Measurements from ENCODE around the gene SNED1. TPM values are rescaled to one million over a fixed set of nuclear protein-coding genes. Genes with fewer than 3 reads are reported as not detected.

Gene SNED1
- polyA plus RNA-seq, 1 donor from 2014 or later: 0.32 TPM

- H3K4me2 ChIP-seq (ENCODE audit: low read length): no peak overlapping the region
- no peaks in the 10 kb centered on the region for H4K20me1 ChIP-seq (ENCODE audit: insufficient read depth)
- H3K9me2 ChIP-seq (ENCODE audit: insufficient read depth, low read length): no peaks in the 10 kb centered on the region
- H3K9ac ChIP-seq (ENCODE audit: low read length): no peak overlapping the region
- H3K27me3 ChIP-seq (ENCODE audit: insufficient read depth, low read depth, low read length): peaks cover 43% of the 10 kb centered on the region
- H3F3A ChIP-seq (ENCODE audit: insufficient read depth, low read length, poor library complexity, severe bottlenecking): no peaks in the 10 kb centered on the region
- H3K9me3 ChIP-seq (ENCODE audit: low read length): peaks cover 5% of the 10 kb centered on the region
- TF ChIP-seq SMC3 (conservative IDR thresholded peaks at IDR 0.05; ENCODE audit: poor library complexity) (no peak), POLR2AphosphoS5 (IDR thresholded peaks at IDR 0.05) (no peak), RAD21 (conservative IDR thresholded peaks at IDR 0.05) (no peak), MXI1 (conservative IDR thresholded peaks at IDR 0.05; ENCODE audit: poor library complexity, severe bottlenecking) (no peak), EZH2 (IDR thresholded peaks at IDR 0.05; ENCODE audit: borderline replicate concordance, insufficient read depth, low read length, poor library complexity, severe bottlenecking) (no peak), REST (IDR thresholded peaks at IDR 0.05; ENCODE audit: borderline replicate concordance) (no peak), EP300 (conservative IDR thresholded peaks at IDR 0.05; ENCODE audit: poor library complexity, severe bottlenecking) (no peak), TAF1 (IDR thresholded peaks at IDR 0.05; ENCODE audit: low read depth) (no peak)
- TF ChIP-seq, protein P1, sequence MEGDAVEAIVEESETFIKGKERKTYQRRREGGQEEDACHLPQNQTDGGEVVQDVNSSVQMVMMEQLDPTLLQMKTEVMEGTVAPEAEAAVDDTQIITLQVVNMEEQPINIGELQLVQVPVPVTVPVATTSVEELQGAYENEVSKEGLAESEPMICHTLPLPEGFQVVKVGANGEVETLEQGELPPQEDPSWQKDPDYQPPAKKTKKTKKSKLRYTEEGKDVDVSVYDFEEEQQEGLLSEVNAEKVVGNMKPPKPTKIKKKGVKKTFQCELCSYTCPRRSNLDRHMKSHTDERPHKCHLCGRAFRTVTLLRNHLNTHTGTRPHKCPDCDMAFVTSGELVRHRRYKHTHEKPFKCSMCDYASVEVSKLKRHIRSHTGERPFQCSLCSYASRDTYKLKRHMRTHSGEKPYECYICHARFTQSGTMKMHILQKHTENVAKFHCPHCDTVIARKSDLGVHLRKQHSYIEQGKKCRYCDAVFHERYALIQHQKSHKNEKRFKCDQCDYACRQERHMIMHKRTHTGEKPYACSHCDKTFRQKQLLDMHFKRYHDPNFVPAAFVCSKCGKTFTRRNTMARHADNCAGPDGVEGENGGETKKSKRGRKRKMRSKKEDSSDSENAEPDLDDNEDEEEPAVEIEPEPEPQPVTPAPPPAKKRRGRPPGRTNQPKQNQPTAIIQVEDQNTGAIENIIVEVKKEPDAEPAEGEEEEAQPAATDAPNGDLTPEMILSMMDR (IDR thresholded peaks at IDR 0.05; ENCODE audit: poor library complexity, severe bottlenecking): no peak
- H2AFZ ChIP-seq (ENCODE audit: low read depth, low read length): no peak overlapping the region
- no peaks in the 10 kb centered on the region for H3K36me3 ChIP-seq (ENCODE audit: insufficient read depth, low read length)
- H3K27ac ChIP-seq (ENCODE audit: low read length): no peak overlapping the region
- no peaks in the 10 kb centered on the region for H3K79me2 ChIP-seq (replicated peaks; ENCODE audit: insufficient read depth, low read length)
- no peak overlapping the region for H3K4me3 ChIP-seq (ENCODE audit: low read length)
Observed at GRCh38 chr2:241000831-241001321, 2.5 kb downstream of the SNED1 start.

GRCh38 chr2:241001413-241002274, 3.2 kb downstream of the SNED1 start:
- Histone ChIP-seq H3K27me3 (ENCODE audit: insufficient read depth, low read depth, low read length) (peaks cover 43% of the 10 kb centered on the region), H3K4me3 (ENCODE audit: low read length) (no peak overlapping the region), H3K79me2 (replicated peaks; ENCODE audit: insufficient read depth, low read length) (no peaks in the 10 kb centered on the region)

More at GRCh38 chr2:241001413-241002274, 3.2 kb downstream of the SNED1 start:
- Histone ChIP-seq H3K4me2 (ENCODE audit: low read length) (no peak overlapping the region), H3F3A (ENCODE audit: insufficient read depth, low read length, poor library complexity, severe bottlenecking) (no peaks in the 10 kb centered on the region), H3K27ac (ENCODE audit: low read length) (no peak overlapping the region), H3K9me2 (ENCODE audit: insufficient read depth, low read length) (no peaks in the 10 kb centered on the region), H3K9me3 (ENCODE audit: low read length) (peaks cover 5% of the 10 kb centered on the region), H3K9ac (ENCODE audit: low read length) (no peak overlapping the region), H4K20me1 (ENCODE audit: insufficient read depth) (no peaks in the 10 kb centered on the region), H3K36me3 (ENCODE audit: insufficient read depth, low read length) (no peaks in the 10 kb centered on the region), H2AFZ (ENCODE audit: low read depth, low read length) (no peak overlapping the region)
- TF ChIP-seq RAD21 (conservative IDR thresholded peaks at IDR 0.05): no peak
- no peak for TF ChIP-seq EP300 (conservative IDR thresholded peaks at IDR 0.05; ENCODE audit: poor library complexity, severe bottlenecking)
- TF ChIP-seq POLR2AphosphoS5 (IDR thresholded peaks at IDR 0.05): no peak
- TF ChIP-seq, protein P1 (IDR thresholded peaks at IDR 0.05; ENCODE audit: poor library complexity, severe bottlenecking): no peak
- no peak for TF ChIP-seq TAF1 (IDR thresholded peaks at IDR 0.05; ENCODE audit: low read depth)
- no peak for TF ChIP-seq REST (IDR thresholded peaks at IDR 0.05; ENCODE audit: borderline replicate concordance)
- no peak for TF ChIP-seq SMC3 (conservative IDR thresholded peaks at IDR 0.05; ENCODE audit: poor library complexity)
- TF ChIP-seq EZH2 (IDR thresholded peaks at IDR 0.05; ENCODE audit: borderline replicate concordance, insufficient read depth, low read length, poor library complexity, severe bottlenecking): no peak
- no peak for TF ChIP-seq MXI1 (conservative IDR thresholded peaks at IDR 0.05; ENCODE audit: poor library complexity, severe bottlenecking)

Data from neural cell (in vitro differentiated cells).